H1 (cell line): ENCODE measurements around the gene C1orf21. TPM values are rescaled to one million over a fixed set of nuclear protein-coding genes. Genes with fewer than 3 reads are reported as not detected.

ENCODE experiments used
- CTCF ChIA-PET: fragments of 300-600 bp; sonication (Branson Sonifier 250); formaldehyde crosslinking; loops from one replicate; lab custom pipeline; 2021; ENCODE audit not compliant: partially characterized antibody; lab: Charles Lee
- POLR2A ChIA-PET: fragments of 300-600 bp; sonication (Branson Sonifier 250); formaldehyde crosslinking; loops from one replicate; lab custom pipeline; 2021; ENCODE audit warnings: inconsistent platforms; ENCODE audit not compliant: partially characterized antibody; lab: Charles Lee
- DNase-seq, 2 experiments: peaks; one replicate each; pipeline versions ENCODE4 v3.0.0 to v3.0.0-alpha.2; 2010 to 2022; ENCODE audit warnings: low spot score in 2 of 2, low read depth in 1 of 2, mixed read lengths in 1 of 2
- FAIRE-seq: peaks from 2 replicates; lab custom pipeline; 2011; peaks lifted over from hg19 to GRCh38; lab: Jason Lieb, UNC
- H2AFZ ChIP-seq: 2 replicates; pipeline ENCODE4 v1.8.1; 2012; ENCODE audit warnings: low read length, inconsistent platforms
- H2AK5ac ChIP-seq: 2 replicates; pipeline ENCODE4 v1.6.1; 2013; ENCODE audit warnings: low read depth, low read length
- H2BK120ac ChIP-seq: replicated peaks from 2 replicates; pipeline ENCODE3; 2013; ENCODE audit warnings: low read depth, low read length, inconsistent platforms
- H2BK12ac ChIP-seq: 2 replicates; pipeline ENCODE4 v1.6.1; 2013; ENCODE audit warnings: low read depth, low read length
- H2BK15ac ChIP-seq: 2 replicates; pipeline ENCODE4 v1.6.1; 2013; ENCODE audit warnings: low read length
- H2BK20ac ChIP-seq: 2 replicates; pipeline ENCODE4 v1.6.1; 2013; ENCODE audit warnings: low read length
- H2BK5ac ChIP-seq: 2 replicates; pipeline ENCODE4 v1.6.1; 2013; ENCODE audit warnings: low read depth, low read length
- H3K14ac ChIP-seq: 2 replicates; pipeline ENCODE4 v1.6.1; 2013; ENCODE audit warnings: inconsistent platforms; ENCODE audit not compliant: insufficient read length
- H3K18ac ChIP-seq: 2 replicates; pipeline ENCODE4 v1.6.1; 2013; ENCODE audit warnings: low read length; ENCODE audit errors: extremely low read depth
- H3K23ac ChIP-seq: 2 replicates; pipeline ENCODE4 v1.6.1; 2013; ENCODE audit warnings: inconsistent platforms; ENCODE audit not compliant: insufficient read length
- H3K23me2 ChIP-seq: 2 replicates; pipeline ENCODE4 v1.6.1; 2013; ENCODE audit warnings: low read depth, low read length
- H3K27ac ChIP-seq: 2 replicates; pipeline ENCODE4 v1.6.1; 2011; ENCODE audit warnings: low read depth, low read length, inconsistent platforms
- H3K27me3 ChIP-seq, 4 experiments: replicated peaks in 1 of 4; 1 replicate in 1 of 4; 2 replicates in 3 of 4; pipeline versions ENCODE4 v1.6.1 to v1.8.1; 2011 to 2013; ENCODE audit warnings: low read length in 3 of 4, mild to moderate bottlenecking in 3 of 4, inconsistent platforms in 2 of 4, mixed read lengths in 2 of 4, moderate library complexity in 1 of 4; ENCODE audit not compliant: control insufficient read depth in 3 of 4, insufficient read depth in 3 of 4; ENCODE audit errors: extremely low read depth in 1 of 4
- H3K36me3 ChIP-seq, 4 experiments: 2 replicates each; pipeline versions ENCODE4 v1.6.1 to v1.8.1; 2011 to 2013; ENCODE audit warnings: mild to moderate bottlenecking in 4 of 4, low read length in 3 of 4, moderate library complexity in 2 of 4, control low read depth in 1 of 4, inconsistent platforms in 1 of 4; ENCODE audit not compliant: insufficient read depth in 4 of 4, control insufficient read depth in 2 of 4
- H3K4ac ChIP-seq: replicated peaks from 2 replicates; pipeline ENCODE3; 2013; ENCODE audit warnings: low read length, low read depth, mixed read lengths, inconsistent platforms; ENCODE audit not compliant: insufficient read length
- H3K4me1 ChIP-seq, 4 experiments: replicated peaks in 1 of 4; 1 replicate in 1 of 4; 2 replicates in 3 of 4; pipeline versions ENCODE4 v1.6.1 to v1.8.1; 2011 to 2013; ENCODE audit warnings: low read length in 3 of 4, inconsistent platforms in 2 of 4, mixed read lengths in 1 of 4; ENCODE audit not compliant: insufficient read depth in 4 of 4, control insufficient read depth in 3 of 4
- H3K4me2 ChIP-seq, 2 experiments: 2 replicates each; pipeline versions ENCODE4 v1.6.1 to v1.8.1; 2011 to 2013; ENCODE audit warnings: low read depth in 2 of 2, low read length in 2 of 2, control low read depth in 1 of 2, inconsistent platforms in 1 of 2, mild to moderate bottlenecking in 1 of 2; ENCODE audit not compliant: insufficient read depth in 1 of 2
- H3K4me3 ChIP-seq, 4 experiments: fragments of 200-600, 300-600 bp in 1 of 4; sonication (generic), shearing (Covaris generic), sonication (Bioruptor Twin) in 1 of 4; 2 replicates each; pipeline versions ENCODE4 v1.5.1 to v1.8.1; 2011 to 2016; ENCODE audit warnings: low read length in 4 of 4, low read depth in 3 of 4, control low read depth in 2 of 4, inconsistent platforms in 2 of 4, mild to moderate bottlenecking in 2 of 4, mixed read lengths in 1 of 4, moderate library complexity in 1 of 4; ENCODE audit not compliant: insufficient read depth in 2 of 4; ENCODE audit errors: extremely low read depth in 1 of 4
- H3K56ac ChIP-seq: replicated peaks from 2 replicates; pipeline ENCODE3; 2013; ENCODE audit warnings: low read depth, mild to moderate bottlenecking, mixed read lengths, low read length, inconsistent platforms; ENCODE audit not compliant: insufficient read length
- H3K79me1 ChIP-seq: 2 replicates; pipeline ENCODE4 v1.6.1; 2013; ENCODE audit warnings: low read depth, low read length, control low read depth
- H3K79me2 ChIP-seq, 2 experiments: 2 replicates each; pipeline versions ENCODE4 v1.6.1 to v1.8.1; 2012 to 2013; ENCODE audit warnings: low read length in 2 of 2, mild to moderate bottlenecking in 2 of 2, inconsistent platforms in 1 of 2; ENCODE audit not compliant: insufficient read depth in 2 of 2, control insufficient read depth in 1 of 2
- H3K9ac ChIP-seq, 4 experiments: replicated peaks in 1 of 4; 1 replicate in 1 of 4; 2 replicates in 3 of 4; pipeline versions ENCODE4 v1.6.1 to v1.8.1; 2011 to 2013; ENCODE audit warnings: low read depth in 3 of 4, low read length in 3 of 4, control low read depth in 2 of 4, mild to moderate bottlenecking in 2 of 4, moderate library complexity in 2 of 4, inconsistent platforms in 1 of 4; ENCODE audit errors: extremely low read depth in 1 of 4
- H3K9me3 ChIP-seq, 2 experiments: 2 replicates each; pipeline versions ENCODE4 v1.6.1 to v1.8.1; 2012 to 2013; ENCODE audit warnings: mild to moderate bottlenecking in 2 of 2, moderate library complexity in 2 of 2, control low read depth in 1 of 2, inconsistent platforms in 1 of 2, low read depth in 1 of 2, low read length in 1 of 2, mixed read lengths in 1 of 2; ENCODE audit not compliant: insufficient read depth in 2 of 2
- H4K20me1 ChIP-seq, 2 experiments: replicated peaks in 1 of 2; 2 replicates each; pipeline versions ENCODE3 to v1.8.1; 2011 to 2013; ENCODE audit warnings: inconsistent platforms in 2 of 2, low read length in 2 of 2, mild to moderate bottlenecking in 1 of 2; ENCODE audit not compliant: insufficient read depth in 2 of 2, control insufficient read depth in 1 of 2
- H4K5ac ChIP-seq: 2 replicates; pipeline ENCODE4 v1.6.1; 2013; ENCODE audit warnings: low read length, low read depth, mixed read lengths, inconsistent platforms; ENCODE audit not compliant: insufficient read length
- H4K8ac ChIP-seq: 2 replicates; pipeline ENCODE4 v1.8.0; 2013; ENCODE audit warnings: mild to moderate bottlenecking, moderate library complexity, low read length, inconsistent platforms; ENCODE audit not compliant: insufficient read depth; ENCODE audit errors: extremely low read depth
- H4K91ac ChIP-seq: replicated peaks from 2 replicates; pipeline ENCODE3; 2013; ENCODE audit warnings: low read length, mixed read lengths, inconsistent platforms; ENCODE audit not compliant: insufficient read length
- FOSL1 ChIP-seq: IDR thresholded peaks from 2 replicates; pipeline ENCODE4 v1.6.1; 2011; ENCODE audit warnings: mild to moderate bottlenecking, low read depth, low read length, moderate library complexity; ENCODE audit not compliant: insufficient read depth
- HDAC2 ChIP-seq, 2 experiments: fragments of 300-600 bp in 1 of 2; sonication (generic) in 1 of 2; IDR thresholded peaks; 2 replicates each; pipeline ENCODE4 v1.6.1; 2011 to 2012; ENCODE audit warnings: low read depth in 2 of 2, low read length in 2 of 2, mild to moderate bottlenecking in 2 of 2, moderate library complexity in 2 of 2, borderline replicate concordance in 1 of 2, inconsistent platforms in 1 of 2
- KDM5A ChIP-seq: fragments of 200-600 bp; IDR thresholded peaks from 2 replicates; pipeline ENCODE4 v1.7.1; 2012; ENCODE audit warnings: mild to moderate bottlenecking, low read length, inconsistent platforms, mixed read lengths
- SRF ChIP-seq: IDR thresholded peaks from 2 replicates; pipeline ENCODE4 v1.6.1; 2011; ENCODE audit warnings: mild to moderate bottlenecking, low read depth, low read length, moderate library complexity
- WGBS, 2 experiments: shearing (Covaris generic) in 1 of 2; methylation state at CpG; one replicate each; pipeline versions ENCODE4 v1.1.6 to v1.1.7; 2013 to 2015; ENCODE audit warnings: low lambda C conversion rate in 2 of 2, mixed read lengths in 2 of 2, inconsistent platforms in 1 of 2, low coverage in 1 of 2, missing lambda C conversion rate in 1 of 2; ENCODE audit not compliant: insufficient replicate concordance in 2 of 2, insufficient coverage in 1 of 2, insufficient read length in 1 of 2; ENCODE audit errors: extremely low coverage in 1 of 2, missing lambda C conversion rate in 1 of 2; 5-methylcytosine and 5-hydroxymethylcytosine counted together
- polyA plus RNA-seq, 7 experiments: library from polyadenylated mRNA; depleted of rRNA in 3 of 7; stranded (reverse) in 5 of 7; unstranded in 2 of 7; fragments of >200 nt in 5 of 7; fragments of 200-250 nt in 2 of 7; gene quantifications; 1 replicate in 5 of 7; 2 replicates in 1 of 7; 4 replicates in 1 of 7; pipeline versions ENCODE4 v1.2.1 to v1.2.3, GENCODE V29; 2011 to 2013; ENCODE audit warnings: missing spikeins in 2 of 7, mixed read lengths in 2 of 7
- total RNA-seq: library from RNA; stranded (reverse); fragmentation: NEBNext Ultra II Directional; extraction: Animal tissue kit (Norgen Biotek cat#: 25700); gene quantifications from 2 replicates; pipeline ENCODE4 v1.2.1, GENCODE V29; 2021

The C1orf21 gene
- total and polyA plus RNA-seq, 2 of the 8 experiments (the other 6 are each of a cell fraction or from before 2014, with no cell fraction given), result 16.6 to 51.0 TPM

- Histone ChIP-seq H3K9me3 (no peaks in the 10 kb centered on the region), H3K4me1 (peaks cover 0 to 6% (median 0%) of the 10 kb centered on the region in 4 experiments; a peak in 2 of 7 replicates), H2BK20ac (no peak overlapping the region), H3K79me2 (no peaks in the 10 kb centered on the region), H2BK5ac (no peak overlapping the region), H2AK5ac (no peak overlapping the region), H3K23me2 (no peaks in the 10 kb centered on the region), H4K5ac (no peak overlapping the region), H3K56ac (no peak overlapping the region), H3K4me2 (no peak overlapping the region), H3K18ac (no peak overlapping the region), H3K36me3 (peaks cover 0 to 12% (median 2%) of the 10 kb centered on the region in 4 experiments; a peak in 3 of 8 replicates), H4K91ac (no peak overlapping the region), H4K20me1 (no peaks in the 10 kb centered on the region), H3K23ac (no peak overlapping the region), H3K4ac (no peak overlapping the region), H3K27me3 (no peaks in the 10 kb centered on the region), H3K79me1 (no peaks in the 10 kb centered on the region), H3K14ac (no peak overlapping the region), H4K8ac (no peak overlapping the region), H3K27ac (no peak overlapping the region), H2BK15ac (no peak overlapping the region), H2BK12ac (no peak overlapping the region), H3K9ac (no peak overlapping the region), H2AFZ (no peak overlapping the region), H3K4me3 (no peak overlapping the region), H2BK120ac (no peak overlapping the region)
- FAIRE-seq (no peak), DNase-seq (no peak)
- 93% methylated on average over 9 of the region's 9 CpGs; no CpG with 5 or more reads in 1 of the 2 experiments for WGBS, 2 experiments
- ChIA-PET CTCF (interaction anchor here (0.9 kb wide), 1 partner anchor 12 kb away, joined by 3 read pairs; no protein-coding TSS in a partner anchor), POLR2A (no interaction called here)
- TF ChIP-seq KDM5A (no peak), HDAC2 (IDR thresholded peaks at IDR 0.05; ENCODE audit: borderline replicate concordance in 1 of 2, low read depth in 2 of 2, low read length in 2 of 2) (no peak), FOSL1 (no peak), SRF (no peak)
These were observed 235.5 kb downstream of the C1orf21 start for GRCh38 chr1:184622136-184622823.
